CD4-positive, alpha-beta T cell treated with Interleukin-17A for 4 hours (primary cell): ENCODE results near the gene SNRPA.
"Not testable (repeated sequence)": the region's sequence is repeated elsewhere in the genome, so short reads cannot be mapped to it uniquely, and the experiment has no call there.

Experiments used
- DNase-seq: peaks from one replicate; pipeline ENCODE4 v3.0.0-alpha.2; 2020; ENCODE audit warnings: mixed read lengths

Gene SNRPA

GRCh38 chr19:40777937-40778705 is 27.1 kb downstream of the SNRPA start, which contains the start of gene RAB4B:
Gene RAB4B, plus strand, starts transcription at chr19:40778247. Its CDS starts 129 bp downstream, at chr19:40778376.
- peak; percentile 100 for DNase-seq

- no peak for DNase-seq
Measured at GRCh38 chr19:40778706-40779284, 27.8 kb downstream of the SNRPA start.

- no peak for DNase-seq
Measured at GRCh38 chr19:40780582-40780981, 29.6 kb downstream of the SNRPA start.

GRCh38 chr19:40781140-40781539 is 30.1 kb downstream of the SNRPA start:
- DNase-seq: no peak

GRCh38 chr19:40783711-40784110 is 32.7 kb downstream of the SNRPA start:
- no peak for DNase-seq

- DNase-seq: not testable (repeated sequence)
Measured at GRCh38 chr19:40784146-40784545, 33.1 kb downstream of the SNRPA start.

- no peak for DNase-seq
Measured at GRCh38 chr19:40785526-40785925, 34.5 kb downstream of the SNRPA start.

- DNase-seq: no peak
Measured at GRCh38 chr19:40786060-40787037, 35.3 kb downstream of the SNRPA start.

- DNase-seq: no peak
Measured at GRCh38 chr19:40791349-40791748, 40.3 kb downstream of the SNRPA start.

- DNase-seq: no peak
Measured at GRCh38 chr19:40791996-40792395, 41.0 kb downstream of the SNRPA start.

GRCh38 chr19:40797166-40797962 is 46.4 kb downstream of the SNRPA start:
- no peak for DNase-seq

- peak; percentile 77 for DNase-seq
Measured at GRCh38 chr19:40797963-40798682, 47.1 kb downstream of the SNRPA start.

- peak; percentile 100 for DNase-seq
Measured at GRCh38 chr19:40798683-40799557, 47.9 kb downstream of the SNRPA start, which contains the start of gene EGLN2. Gene EGLN2, plus strand, starts transcription at chr19:40799191. Its CDS starts 1,382 bp downstream, at chr19:40800573.

GRCh38 chr19:40799558-40800338 is 48.7 kb downstream of the SNRPA start:
- DNase-seq: peak; percentile 36

GRCh38 chr19:40800339-40800996 is 49.5 kb downstream of the SNRPA start:
- DNase-seq: no peak

- no peak for DNase-seq
Measured at GRCh38 chr19:40800997-40801377, 50.0 kb downstream of the SNRPA start.

- no peak for DNase-seq
Measured at GRCh38 chr19:40801426-40802299, 50.7 kb downstream of the SNRPA start.
